GM18499 (cell line): ENCODE measurements around the gene C12orf43.
A peak's percentile ranks its signal among the peaks of the same experiment; 100 is the strongest.
"Not testable (repeated sequence)": the region's sequence is repeated elsewhere in the genome, so short reads cannot be mapped to it uniquely, and the experiment has no call there.

Experiments
- ATAC-seq: cut with Tn5 transposase; IDR thresholded peaks from one replicate; pipeline ENCODE4 v1.9.1; 2021; ENCODE audit warnings: moderate number of reproducible peaks; ENCODE audit not compliant: insufficient read depth, unreplicated experiment

Gene C12orf43

GRCh38 chr12:121015825-121016766, at the start of gene C12orf43:
TSS of gene C12orf43 (minus strand) at chr12:121016487. CDS start at chr12:121016474, 13 bp downstream.
- ATAC-seq: peak; percentile 58

GRCh38 chr12:121065345-121065744, 49.1 kb upstream of the C12orf43 start:
- ATAC-seq: no peak

- ATAC-seq: not testable (repeated sequence)
Observed at GRCh38 chr12:121064586-121064985, 48.3 kb upstream of the C12orf43 start.

GRCh38 chr12:121064116-121064515, 47.8 kb upstream of the C12orf43 start:
- no peak for ATAC-seq

GRCh38 chr12:121062391-121063045, 46.2 kb upstream of the C12orf43 start:
- no peak for ATAC-seq

- no peak for ATAC-seq
Observed at GRCh38 chr12:121061831-121062230, 45.5 kb upstream of the C12orf43 start.

GRCh38 chr12:121060149-121061001, 44.1 kb upstream of the C12orf43 start:
- no peak for ATAC-seq

- ATAC-seq: no peak
Observed at GRCh38 chr12:121059031-121059898, 43.0 kb upstream of the C12orf43 start.

GRCh38 chr12:121057794-121058193, 41.5 kb upstream of the C12orf43 start:
- no peak for ATAC-seq

- no peak for ATAC-seq
Observed at GRCh38 chr12:121053706-121054105, 37.4 kb upstream of the C12orf43 start.

GRCh38 chr12:121050725-121051124, 34.4 kb upstream of the C12orf43 start:
- no peak for ATAC-seq

GRCh38 chr12:121048442-121048841, 32.2 kb upstream of the C12orf43 start:
- no peak for ATAC-seq

- not testable (repeated sequence) for ATAC-seq
Observed at GRCh38 chr12:121047400-121047799, 31.1 kb upstream of the C12orf43 start.

GRCh38 chr12:121043067-121043466, 26.8 kb upstream of the C12orf43 start:
- no peak for ATAC-seq

- no peak for ATAC-seq
Observed at GRCh38 chr12:121038861-121039668, 22.8 kb upstream of the C12orf43 start, which contains the start of gene OASL. TSS of gene OASL (minus strand) at chr12:121039246. CDS start at chr12:121038971, 275 bp downstream.

GRCh38 chr12:121036810-121037326, 20.6 kb upstream of the C12orf43 start:
- no peak for ATAC-seq

- no peak for ATAC-seq
Observed at GRCh38 chr12:121034616-121035305, 18.5 kb upstream of the C12orf43 start.
